DND-41 (cell line): ENCODE data around the gene PRTN3.
A peak's percentile ranks its signal among the peaks of the same experiment; 100 is the strongest.

Experiments
- ATAC-seq: fragments of 200-7000 bp; cut with Tn5 transposase; 3 replicates; pipeline ENCODE4 v1.9.1; 2021; ENCODE audit warnings: low read depth; ENCODE audit not compliant: insufficient read depth
- DNase-seq: peaks from one replicate; pipeline ENCODE4 v3.0.0-alpha.2; 2020
- H2AFZ ChIP-seq: 2 replicates; pipeline ENCODE4 v1.6.0; 2012; ENCODE audit warnings: low read depth, low read length
- H3K27ac ChIP-seq: 2 replicates; pipeline ENCODE4 v1.5.1; 2012; ENCODE audit warnings: low read length, inconsistent platforms
- H3K27me3 ChIP-seq: fragments of 200-600 bp; sonication (generic); 2 replicates; pipeline ENCODE4 v1.6.0; 2012; ENCODE audit warnings: low read length, mild to moderate bottlenecking, inconsistent platforms; ENCODE audit not compliant: insufficient read depth, poor library complexity
- H3K36me3 ChIP-seq: 2 replicates; pipeline ENCODE4 v1.5.1; 2012; ENCODE audit warnings: low read length, inconsistent platforms; ENCODE audit not compliant: insufficient read depth
- H3K4me1 ChIP-seq: 2 replicates; pipeline ENCODE4 v1.5.1; 2012; ENCODE audit warnings: mild to moderate bottlenecking, low read length; ENCODE audit not compliant: insufficient read depth
- H3K4me2 ChIP-seq: 2 replicates; pipeline ENCODE4 v1.6.0; 2012; ENCODE audit warnings: mild to moderate bottlenecking, moderate library complexity, low read length, inconsistent platforms; ENCODE audit not compliant: insufficient read depth
- H3K4me3 ChIP-seq, 2 experiments: fragments of 200-600 bp in 1 of 2; shearing (Covaris generic) in 1 of 2; 2 replicates each; pipeline ENCODE4 v1.5.1; 2012 to 2016; ENCODE audit warnings: inconsistent platforms in 2 of 2, low read length in 2 of 2, mild to moderate bottlenecking in 2 of 2, low read depth in 1 of 2, moderate library complexity in 1 of 2
- H3K79me2 ChIP-seq: 2 replicates; pipeline ENCODE4 v1.6.0; 2012; ENCODE audit warnings: low read length, inconsistent platforms; ENCODE audit not compliant: insufficient read depth
- H3K9ac ChIP-seq: 2 replicates; pipeline ENCODE4 v1.6.0; 2012; ENCODE audit warnings: low read depth, mild to moderate bottlenecking, inconsistent platforms, low read length, moderate library complexity
- H3K9me3 ChIP-seq: 2 replicates; pipeline ENCODE4 v1.5.1; 2012; ENCODE audit warnings: low read length, moderate library complexity, mild to moderate bottlenecking, inconsistent platforms; ENCODE audit not compliant: insufficient read depth, severe bottlenecking
- H4K20me1 ChIP-seq: 2 replicates; pipeline ENCODE4 v1.6.0; 2012; ENCODE audit warnings: low read length; ENCODE audit not compliant: insufficient read depth
- EZH2 ChIP-seq: IDR thresholded peaks from 3 replicates; pipeline ENCODE4 v1.6.1; 2012; ENCODE audit warnings: borderline replicate concordance, low read depth, mild to moderate bottlenecking, moderate library complexity, low read length, inconsistent platforms; ENCODE audit not compliant: severe bottlenecking
- TF ChIP-seq, protein P1 (sequence below): IDR thresholded peaks from 2 replicates; pipeline ENCODE4 v1.5.1; 2012; ENCODE audit warnings: borderline replicate concordance, low read length, moderate library complexity, mild to moderate bottlenecking; ENCODE audit not compliant: poor library complexity, severe bottlenecking; ENCODE audit errors: extremely low read depth

The PRTN3 gene

DNA sequence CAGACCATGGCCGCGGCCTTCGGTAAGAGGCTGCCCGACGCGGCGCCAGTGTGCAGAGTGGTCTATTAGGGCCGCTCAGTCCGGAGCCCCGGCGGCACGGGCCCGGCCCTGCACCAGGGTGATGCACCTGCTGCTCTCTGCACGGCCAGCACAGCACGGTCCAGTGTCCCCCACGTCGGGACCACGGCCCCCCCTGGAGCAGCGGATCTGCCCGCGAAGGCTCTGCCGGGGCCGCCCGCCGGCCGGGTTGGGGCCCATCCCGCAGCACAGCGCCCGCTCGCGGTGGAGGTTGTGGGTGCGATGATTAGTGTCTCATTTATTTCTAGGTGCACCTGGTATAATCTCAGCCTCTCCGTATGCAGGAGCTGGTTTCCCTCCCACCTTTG lies 35.6 kb upstream of the PRTN3 start:
- Histone ChIP-seq H3K4me3 (no peak overlapping the region), H3K27ac (no peak overlapping the region), H3K9ac (no peak overlapping the region), H3K79me2 (peaks cover 96% of the 10 kb centered on the region), H3K9me3 (no peaks in the 10 kb centered on the region), H3K27me3 (no peaks in the 10 kb centered on the region), H3K4me2 (no peak overlapping the region), H2AFZ (no peak overlapping the region), H3K4me1 (peaks cover 23% of the 10 kb centered on the region), H3K36me3 (peaks cover 99% of the 10 kb centered on the region), H4K20me1 (peaks cover 98% of the 10 kb centered on the region)
- TF ChIP-seq, protein P1, sequence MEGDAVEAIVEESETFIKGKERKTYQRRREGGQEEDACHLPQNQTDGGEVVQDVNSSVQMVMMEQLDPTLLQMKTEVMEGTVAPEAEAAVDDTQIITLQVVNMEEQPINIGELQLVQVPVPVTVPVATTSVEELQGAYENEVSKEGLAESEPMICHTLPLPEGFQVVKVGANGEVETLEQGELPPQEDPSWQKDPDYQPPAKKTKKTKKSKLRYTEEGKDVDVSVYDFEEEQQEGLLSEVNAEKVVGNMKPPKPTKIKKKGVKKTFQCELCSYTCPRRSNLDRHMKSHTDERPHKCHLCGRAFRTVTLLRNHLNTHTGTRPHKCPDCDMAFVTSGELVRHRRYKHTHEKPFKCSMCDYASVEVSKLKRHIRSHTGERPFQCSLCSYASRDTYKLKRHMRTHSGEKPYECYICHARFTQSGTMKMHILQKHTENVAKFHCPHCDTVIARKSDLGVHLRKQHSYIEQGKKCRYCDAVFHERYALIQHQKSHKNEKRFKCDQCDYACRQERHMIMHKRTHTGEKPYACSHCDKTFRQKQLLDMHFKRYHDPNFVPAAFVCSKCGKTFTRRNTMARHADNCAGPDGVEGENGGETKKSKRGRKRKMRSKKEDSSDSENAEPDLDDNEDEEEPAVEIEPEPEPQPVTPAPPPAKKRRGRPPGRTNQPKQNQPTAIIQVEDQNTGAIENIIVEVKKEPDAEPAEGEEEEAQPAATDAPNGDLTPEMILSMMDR, result peak; percentile 23
- TF ChIP-seq EZH2, result no peak
- no peak for ATAC-seq
- no peak for DNase-seq

DNA sequence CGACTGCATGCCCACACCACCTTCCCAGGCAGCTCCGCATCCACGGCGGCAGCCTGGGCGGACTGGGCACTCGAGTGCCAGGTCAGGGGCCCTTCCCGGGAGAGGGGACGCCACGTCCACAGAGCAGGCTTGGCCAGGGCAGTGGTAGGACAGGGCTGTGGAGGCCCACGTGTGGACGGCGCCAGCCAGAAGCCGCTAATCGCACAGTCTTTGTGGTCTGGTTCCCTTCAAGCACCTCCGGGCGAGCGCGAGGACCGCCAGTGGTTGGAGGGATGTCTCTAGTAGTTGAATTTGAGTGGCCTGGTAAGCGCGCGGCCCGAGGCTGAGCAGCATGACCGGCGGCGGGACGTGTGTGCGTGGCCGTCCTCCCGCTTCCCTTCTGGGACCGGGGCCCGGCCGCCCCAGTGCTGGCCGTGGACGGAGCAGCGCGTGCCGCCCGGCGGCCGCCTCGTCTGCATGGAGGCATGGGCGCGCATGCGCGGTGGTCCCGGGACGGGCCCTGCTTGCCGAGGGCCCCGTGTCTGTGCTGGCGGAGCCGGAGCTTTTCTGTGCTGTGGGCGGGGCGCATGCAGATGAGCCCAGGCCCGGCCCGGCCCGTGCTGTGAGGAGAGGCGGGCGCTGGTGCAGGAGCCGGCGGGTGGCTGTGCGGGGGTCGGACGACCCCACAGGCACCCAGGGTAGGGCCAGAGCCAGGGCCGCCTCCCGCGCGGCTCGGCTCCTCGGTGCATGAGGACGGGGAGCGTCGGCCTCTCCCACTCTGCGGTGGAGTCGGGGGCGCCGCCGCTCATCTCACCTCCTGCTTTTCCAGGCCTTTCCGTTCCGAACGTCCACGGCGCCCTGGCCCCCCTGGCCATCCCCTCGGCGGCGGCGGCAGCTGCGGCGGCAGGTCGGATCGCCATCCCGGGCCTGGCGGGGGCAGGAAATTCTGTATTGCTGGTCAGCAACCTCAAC lies 34.9 kb upstream of the PRTN3 start:
- Histone ChIP-seq H3K4me1 (peaks cover 16% of the 10 kb centered on the region), H3K9me3 (no peaks in the 10 kb centered on the region), H3K4me3 (no peak overlapping the region), H4K20me1 (peaks cover 97% of the 10 kb centered on the region), H3K79me2 (peaks cover 90% of the 10 kb centered on the region), H3K9ac (no peak overlapping the region), H2AFZ (no peak overlapping the region), H3K36me3 (peaks cover 99% of the 10 kb centered on the region), H3K4me2 (no peak overlapping the region), H3K27me3 (no peaks in the 10 kb centered on the region), H3K27ac (no peak overlapping the region)
- TF ChIP-seq EZH2, result no peak
- TF ChIP-seq, protein P1, result no peak
- ATAC-seq (no peak), DNase-seq (no peak)

DNA sequence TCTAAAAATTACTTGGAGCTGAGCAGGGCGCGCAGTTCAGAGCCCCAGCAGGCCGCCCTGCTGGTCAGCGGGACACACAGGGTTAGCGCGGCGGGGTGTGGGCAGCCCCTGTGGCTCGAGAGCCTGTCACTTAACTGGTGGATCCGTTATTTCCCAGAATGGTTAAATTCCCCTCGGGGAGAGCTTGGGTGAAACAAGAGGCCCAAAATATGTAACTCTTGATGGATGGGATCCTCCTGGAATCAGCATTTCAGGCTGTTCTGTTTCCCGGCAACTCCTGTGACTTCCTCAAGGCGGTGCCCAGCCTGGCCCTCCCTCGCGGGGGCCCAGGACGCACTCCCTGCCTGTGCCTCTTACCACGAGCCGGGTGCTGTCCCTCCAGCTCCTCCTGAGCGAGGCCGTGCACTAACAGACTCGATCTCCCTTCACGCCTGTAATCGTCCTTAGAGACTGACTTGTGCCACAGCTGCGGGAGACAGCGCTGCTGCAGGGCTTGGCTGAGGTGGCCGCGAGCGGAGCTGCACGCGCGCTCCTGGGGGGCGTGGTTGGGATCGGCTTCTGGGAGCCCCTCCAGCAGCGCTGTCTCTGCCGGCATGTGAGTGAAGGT lies 33.9 kb upstream of the PRTN3 start:
- no peak overlapping the region for H3K9ac ChIP-seq
- peaks cover 96% of the 10 kb centered on the region for H4K20me1 ChIP-seq
- DNase-seq, result no peak
- H3K9me3 ChIP-seq, result no peaks in the 10 kb centered on the region
- peaks cover 99% of the 10 kb centered on the region for H3K36me3 ChIP-seq
- peaks cover 79% of the 10 kb centered on the region for H3K79me2 ChIP-seq
- no peaks in the 10 kb centered on the region for H3K27me3 ChIP-seq
- H3K4me1 ChIP-seq, result peaks cover 5% of the 10 kb centered on the region
- no peak; the same call in 2 of the 3 replicates for ATAC-seq
- no peak overlapping the region for H3K4me3 ChIP-seq
- no peak overlapping the region for H2AFZ ChIP-seq
- H3K4me2 ChIP-seq, result no peak overlapping the region
- TF ChIP-seq, protein P1, result no peak
- no peak for TF ChIP-seq EZH2
- no peak overlapping the region for H3K27ac ChIP-seq
